ENCODE data around the gene SLAMF1.
A peak's percentile ranks its signal among the peaks of the same experiment; 100 is the strongest.
"Not testable (repeated sequence)": the region's sequence is repeated elsewhere in the genome, so short reads cannot be mapped to it uniquely, and the experiment has no call there.

SLAMF1 gene

DNA sequence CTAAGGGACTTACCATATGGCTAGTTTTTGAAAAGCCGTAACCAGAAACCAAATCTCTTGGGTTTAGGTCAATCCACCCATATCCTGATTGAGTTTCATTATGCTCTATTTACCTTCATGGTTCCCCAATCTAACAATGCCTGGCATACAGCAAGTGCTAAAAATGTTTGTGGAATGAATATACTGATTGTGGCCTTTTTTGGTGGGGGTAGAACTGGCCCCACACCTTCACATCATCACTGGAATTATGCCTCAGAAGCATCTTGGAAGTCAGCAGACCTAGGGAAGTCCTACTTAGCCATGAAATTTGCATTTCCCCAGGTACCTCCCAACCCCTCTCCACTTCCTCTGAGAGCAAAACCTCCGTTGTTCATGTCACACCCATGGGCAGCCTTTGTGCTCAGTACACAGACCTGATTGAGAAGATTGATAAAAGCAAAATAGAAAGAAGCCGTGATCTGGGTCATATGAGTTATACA, 17.8 kb upstream of the SLAMF1 start:
- DNase-seq, result no peak

DNA sequence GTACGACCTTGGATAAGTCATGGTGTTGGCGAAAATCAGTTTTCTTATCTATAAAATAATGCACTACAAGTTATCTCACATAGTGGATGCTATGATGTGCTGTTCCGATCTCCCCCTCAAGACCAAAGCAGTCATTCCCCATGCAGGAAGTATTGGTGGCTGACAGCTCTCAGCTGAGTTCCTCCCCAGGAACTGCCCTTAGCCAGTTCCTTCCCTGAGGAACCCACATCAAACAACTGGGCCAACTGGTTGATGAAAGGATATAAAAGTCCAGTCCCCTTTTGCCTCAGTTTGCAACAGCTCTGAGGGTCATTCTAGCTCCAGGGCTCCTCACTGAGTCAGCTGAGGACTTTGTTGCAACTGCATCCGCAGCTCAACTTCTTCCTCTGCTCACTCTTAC, 16.1 kb upstream of the SLAMF1 start:
- DNase-seq, result no peak

DNA sequence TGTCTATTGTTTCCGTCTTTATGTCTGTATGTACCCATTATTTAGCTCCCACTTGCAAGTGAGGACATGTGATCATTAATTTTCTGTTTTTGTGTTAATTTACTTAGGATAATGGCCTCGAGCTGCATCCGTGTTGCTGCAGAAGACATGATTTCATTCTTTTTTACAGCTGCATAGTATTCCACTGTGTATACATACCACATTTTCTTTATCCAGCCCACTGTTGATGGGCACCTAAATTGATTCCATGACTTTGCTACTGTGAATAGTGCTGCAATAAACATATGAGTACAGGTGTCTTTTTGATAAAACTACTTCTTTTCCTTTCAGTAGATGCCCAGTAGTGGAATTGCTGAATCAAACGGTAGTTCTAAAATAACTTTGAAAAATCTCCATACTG, 12.7 kb upstream of the SLAMF1 start:
- DNase-seq, result no peak

DNA sequence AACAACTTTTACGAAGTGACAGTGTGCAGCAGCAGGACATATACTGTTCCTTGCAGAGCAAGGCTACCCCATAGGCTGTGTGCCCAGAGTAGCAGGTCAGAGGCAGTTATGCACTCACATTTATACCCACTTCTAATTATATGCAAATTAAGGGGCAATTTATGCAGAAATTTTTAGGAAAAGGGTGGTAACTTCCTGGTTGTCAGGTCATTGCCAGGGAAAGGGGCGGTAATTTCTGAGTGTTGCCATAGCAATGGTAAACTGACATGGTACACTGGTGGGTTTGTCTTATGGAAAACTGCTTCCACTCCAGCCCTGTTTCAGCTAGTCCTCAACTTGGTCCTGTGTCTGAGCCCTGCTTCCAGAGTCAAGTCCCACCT, 12.0 kb upstream of the SLAMF1 start:
- no peak for DNase-seq

DNA sequence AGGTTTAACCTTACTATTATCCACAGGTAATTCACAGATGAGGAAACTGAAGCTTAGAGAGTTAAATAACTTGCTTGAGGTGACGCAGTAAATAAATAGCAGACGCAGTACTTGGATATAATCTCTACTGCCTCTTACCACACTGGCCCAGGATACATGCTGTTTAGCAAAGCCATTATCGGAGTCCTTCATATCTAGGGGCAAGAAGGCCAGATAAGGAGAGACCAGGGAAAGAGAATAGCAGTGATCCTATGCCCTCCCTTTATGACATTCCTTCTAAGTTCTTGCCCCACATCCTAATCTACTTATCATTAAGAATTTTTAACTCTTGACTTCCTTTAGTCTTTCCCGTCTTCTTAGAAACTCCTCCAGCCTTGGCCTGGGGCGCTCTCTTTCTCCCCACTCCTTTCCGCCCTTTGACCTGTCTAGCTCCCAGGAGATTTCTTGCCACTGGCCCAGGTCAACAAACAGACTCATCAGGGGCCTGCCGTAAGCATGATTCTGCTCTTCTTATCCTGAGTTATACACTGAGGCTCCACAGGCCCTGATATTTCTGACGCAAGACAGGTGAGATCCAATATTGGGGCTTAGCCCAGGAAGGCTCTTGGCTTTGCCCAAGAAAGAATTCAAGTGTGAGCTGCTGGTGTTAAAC, 11.4 kb upstream of the SLAMF1 start:
- DNase-seq, result no peak

DNA sequence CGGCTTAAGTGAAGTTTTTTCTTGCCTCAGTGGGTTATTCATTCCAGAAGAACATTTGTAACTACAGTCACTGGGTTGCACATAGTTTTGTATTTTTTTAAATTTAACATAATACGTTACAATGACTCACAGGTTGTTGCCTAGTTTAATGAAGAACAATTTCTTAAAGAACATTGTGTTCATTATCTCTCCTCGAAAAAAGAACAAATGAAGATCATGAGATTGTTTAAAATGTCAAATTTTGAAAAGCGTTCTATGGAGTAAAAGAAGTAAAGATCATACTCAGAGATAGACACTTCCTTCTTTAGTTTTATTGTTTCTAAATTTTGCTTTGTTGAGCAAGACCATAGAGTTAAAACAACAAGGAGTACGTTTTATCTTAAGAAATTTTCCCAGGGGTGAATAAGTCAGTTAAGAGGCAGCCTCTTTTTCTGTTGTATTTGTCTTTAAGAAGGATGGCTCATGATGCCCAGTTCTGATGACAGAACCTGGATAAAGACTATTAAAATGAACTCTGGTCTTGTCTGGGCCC, 10.5 kb upstream of the SLAMF1 start:
- no peak for DNase-seq

DNA sequence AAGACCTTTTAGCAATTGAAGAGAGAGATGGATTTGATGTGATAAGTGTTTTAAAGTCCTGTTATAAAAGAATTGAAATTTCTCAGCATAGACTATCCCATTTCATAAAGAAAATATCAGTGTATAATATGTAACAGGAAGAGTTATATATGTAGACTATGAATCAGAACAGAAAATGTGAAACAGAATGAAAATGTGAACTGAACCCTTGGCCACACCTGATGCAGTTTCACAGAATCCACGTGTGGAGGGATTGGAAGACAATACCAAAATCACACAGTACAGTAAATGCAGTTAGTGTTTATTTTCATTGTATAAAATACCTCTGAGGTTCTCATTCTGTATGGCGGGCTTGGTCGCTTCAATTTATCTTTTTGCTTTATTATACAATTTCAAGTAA, 9.9 kb upstream of the SLAMF1 start:
- DNase-seq, result no peak

DNA sequence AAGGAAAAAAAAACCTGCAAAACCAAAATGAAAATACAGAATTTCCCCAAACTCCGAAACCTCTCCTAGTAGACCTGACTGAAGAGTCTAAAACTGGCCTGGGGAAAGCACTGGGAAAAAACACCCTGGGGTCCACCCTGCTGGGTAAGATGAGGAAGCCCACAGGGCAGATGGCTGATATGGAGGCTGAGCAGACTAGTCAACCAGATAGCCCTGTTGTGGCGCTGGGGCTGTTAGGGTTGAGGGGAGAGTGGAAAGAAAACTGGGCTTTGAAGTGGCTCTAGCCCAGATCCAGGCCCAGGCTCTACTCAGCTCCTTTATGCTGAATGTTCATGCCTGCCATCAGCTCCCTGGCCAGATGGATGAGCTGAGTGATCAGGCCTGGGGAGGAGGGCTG, 6.8 kb upstream of the SLAMF1 start:
- DNase-seq, result no peak

DNA sequence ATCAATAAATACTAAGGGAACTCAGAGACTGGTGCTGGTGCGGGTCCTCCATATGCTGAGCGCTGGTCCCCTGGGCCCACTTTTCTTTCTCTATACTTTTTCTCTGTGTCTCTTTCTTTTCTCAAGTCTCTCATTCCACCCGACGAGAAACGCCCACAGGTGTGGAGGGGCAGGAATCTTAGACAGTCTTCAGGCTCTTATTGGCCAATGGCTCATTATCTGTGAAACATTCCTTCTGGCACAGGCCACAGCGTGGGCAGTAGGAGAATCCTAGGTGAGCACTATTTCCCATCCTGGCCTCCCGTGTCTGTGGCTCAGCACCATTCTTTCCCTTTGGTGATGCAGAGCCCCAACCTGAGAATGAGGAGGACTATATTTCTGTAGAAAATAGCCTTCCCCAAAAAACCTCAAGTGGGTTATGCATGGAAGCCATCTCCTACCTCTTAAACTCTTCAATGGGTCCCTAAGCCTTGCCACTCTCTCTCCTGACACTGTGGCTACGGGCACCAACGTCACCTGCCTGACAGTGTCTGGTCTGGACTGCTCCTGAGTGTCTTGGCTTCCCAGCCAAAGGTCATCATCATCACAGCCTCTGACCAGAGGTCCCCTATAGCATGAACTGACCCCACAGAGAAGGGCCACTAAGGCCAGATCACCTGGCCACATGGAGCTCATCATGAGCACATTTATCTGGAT, 6.2 kb upstream of the SLAMF1 start:
- DNase-seq, result no peak

DNA sequence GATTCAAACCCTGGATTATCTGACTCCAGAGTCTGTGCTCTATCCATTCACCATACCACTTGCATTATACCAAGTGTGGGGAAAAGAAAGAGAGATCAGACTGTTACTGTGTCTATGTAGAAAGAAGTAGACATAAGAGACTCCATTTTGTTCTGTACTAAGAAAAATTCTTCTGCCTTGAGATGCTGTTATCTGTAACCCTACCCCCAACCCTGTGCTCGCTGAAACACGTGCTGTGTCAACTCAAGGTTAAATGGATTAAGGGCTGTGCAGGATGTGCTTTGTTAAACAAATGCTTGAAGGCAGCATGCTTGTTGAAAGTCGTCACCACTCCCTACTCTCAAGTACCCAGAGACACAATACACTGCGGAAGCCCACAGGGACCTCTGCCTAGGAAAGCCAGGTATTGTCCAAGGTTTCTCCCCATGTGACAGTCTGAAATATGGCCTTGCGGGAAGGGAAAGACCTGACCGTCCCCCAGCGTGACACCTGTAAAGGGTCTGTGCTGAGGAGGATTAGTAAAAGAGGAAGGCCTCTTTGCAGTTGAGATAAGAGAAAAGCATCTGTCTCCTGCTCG, 5.3 kb upstream of the SLAMF1 start:
- DNase-seq, result not testable (repeated sequence)

DNA sequence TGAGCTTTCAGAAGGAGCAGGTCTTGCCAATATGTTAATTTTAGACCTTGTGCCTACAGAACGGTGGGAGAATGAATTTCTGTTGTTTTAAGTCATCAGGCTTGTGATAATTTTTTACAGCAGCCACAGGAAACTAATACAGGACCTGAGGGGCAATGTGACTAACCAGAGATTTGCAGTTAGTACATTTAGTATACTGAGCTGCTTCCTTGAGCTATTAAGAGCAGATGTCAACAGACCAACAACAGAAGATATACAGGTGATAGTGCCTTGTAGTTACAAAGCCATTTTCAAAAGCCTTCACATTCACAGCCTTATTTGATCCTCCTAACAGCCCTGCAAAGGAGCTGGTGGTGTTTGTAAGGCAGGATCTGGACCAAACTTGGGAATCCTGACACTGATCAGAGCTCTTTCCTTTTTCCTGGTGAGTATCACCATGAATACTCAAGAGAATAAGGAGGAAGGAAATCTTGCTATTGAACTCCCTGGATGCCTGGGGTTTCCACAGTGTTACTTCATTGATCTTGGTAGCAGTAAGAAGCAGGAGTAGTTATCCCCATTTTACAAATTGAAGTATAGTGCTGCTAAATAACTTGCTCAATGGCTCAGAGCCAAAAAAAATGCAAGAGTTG, 4.7 kb upstream of the SLAMF1 start:
- no peak for DNase-seq

DNA sequence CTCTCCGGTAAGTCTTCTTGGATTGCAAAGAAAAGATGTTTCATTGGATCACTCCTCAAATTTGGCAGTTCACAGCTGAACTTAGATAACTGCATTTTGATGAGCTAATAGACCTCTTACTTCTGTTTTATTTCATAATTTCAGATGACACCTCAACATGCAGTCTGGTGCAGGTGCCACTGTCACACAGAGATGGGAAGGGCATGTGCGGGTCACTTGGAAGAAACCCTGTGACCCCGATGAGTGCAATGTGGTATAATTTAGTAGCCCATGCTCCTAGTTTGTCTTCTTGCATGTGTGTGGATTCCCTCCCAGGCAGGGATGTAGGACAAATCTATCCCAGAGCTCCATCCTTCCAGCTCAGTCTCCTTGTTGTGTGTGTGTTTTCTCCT, 481 bp upstream of the SLAMF1 start:
- DNase-seq, result no peak

DNA sequence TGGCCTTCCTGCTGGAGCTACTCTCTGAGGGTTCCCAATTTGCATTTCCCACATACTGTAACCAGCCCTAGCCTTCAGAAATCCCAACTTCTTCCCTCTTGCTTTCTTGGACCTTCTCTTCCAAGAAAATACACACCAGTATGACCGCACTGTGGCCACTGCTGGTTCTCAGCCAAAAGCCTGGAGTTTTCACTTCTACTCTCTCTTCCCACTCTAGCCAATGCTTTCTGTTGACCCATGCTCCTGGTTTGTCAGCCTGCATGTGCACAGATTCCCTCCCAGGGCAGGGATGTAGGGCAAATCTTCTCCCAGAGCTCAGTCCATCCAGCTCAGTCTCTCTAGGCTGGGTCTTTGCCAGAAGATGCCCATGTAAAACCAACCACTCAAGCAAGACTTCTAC, 664 bp downstream of the SLAMF1 start:
- no peak for DNase-seq

DNA sequence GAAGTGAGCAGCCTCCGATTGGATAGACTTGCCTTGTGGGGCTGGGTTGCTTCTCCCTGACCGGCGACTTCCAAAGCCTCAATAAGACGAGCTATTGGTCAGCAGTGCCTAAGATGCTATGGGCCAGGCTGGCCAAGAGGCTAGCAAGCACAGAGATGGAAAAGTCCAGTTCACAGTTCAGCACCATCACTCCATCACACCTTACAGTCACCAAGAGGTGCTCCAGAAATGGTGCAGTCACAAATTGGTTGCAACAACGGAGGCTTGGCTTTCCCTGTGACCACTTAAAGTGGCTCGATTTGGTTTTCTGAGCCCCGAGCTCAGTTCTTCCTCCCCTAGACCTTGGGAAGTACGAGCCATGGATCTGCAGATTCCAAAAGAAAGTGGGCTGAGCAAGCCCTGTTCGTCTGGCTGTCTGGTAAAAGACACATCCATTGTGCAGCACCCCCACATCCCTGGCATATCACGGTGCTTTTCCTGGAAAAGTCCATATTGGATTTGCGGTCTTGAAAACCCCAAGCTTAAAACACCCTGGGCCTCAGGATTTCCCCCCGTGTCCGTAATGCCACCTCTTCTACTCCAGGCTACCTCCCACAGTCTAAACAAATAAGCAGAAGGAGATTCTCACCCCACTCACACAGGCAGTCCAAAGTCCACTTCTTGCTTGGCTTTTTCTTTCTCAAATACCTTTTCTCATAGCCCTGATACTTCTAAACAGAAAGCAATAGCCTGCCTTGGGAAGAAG, 1.3 kb downstream of the SLAMF1 start:
- no peak for DNase-seq

DNA sequence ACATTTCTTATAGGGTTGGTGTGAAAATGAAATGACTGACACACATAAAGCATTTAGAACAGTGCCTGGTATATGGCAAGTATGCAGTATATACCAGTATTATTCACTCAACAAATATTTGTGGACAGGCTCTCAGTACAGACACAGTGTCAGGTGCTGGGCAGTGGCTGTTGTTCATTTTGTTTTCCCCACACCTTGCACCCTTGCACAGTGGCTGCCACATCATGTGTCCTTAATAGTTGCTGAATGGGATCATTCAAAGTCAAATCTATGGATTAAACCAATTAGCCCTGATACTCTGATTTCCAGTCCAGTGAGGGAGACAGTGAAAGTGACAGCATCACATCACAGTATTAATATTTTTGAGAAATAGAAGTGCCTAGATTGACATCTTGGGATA, 2.4 kb downstream of the SLAMF1 start:
- DNase-seq, result no peak

DNA sequence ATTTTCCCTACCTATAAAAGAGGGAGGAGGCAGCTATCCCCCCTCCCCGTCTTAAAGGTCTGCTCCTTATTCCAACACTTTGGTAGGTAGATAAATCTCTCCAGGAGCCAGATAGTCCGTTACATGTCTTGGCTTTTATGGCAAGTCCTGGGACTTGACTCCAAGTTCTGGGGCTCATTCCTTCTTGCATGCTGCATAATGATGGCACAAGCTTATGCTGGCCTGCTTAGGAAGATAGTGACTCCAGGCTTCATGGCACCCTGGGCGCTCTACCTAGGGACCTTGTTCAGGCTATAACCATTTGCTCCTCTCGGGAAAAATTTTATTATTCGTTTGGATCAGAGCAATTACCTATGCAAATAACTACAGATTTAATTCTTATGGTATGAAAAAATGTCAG, 3.7 kb downstream of the SLAMF1 start:
- no peak for DNase-seq

DNA sequence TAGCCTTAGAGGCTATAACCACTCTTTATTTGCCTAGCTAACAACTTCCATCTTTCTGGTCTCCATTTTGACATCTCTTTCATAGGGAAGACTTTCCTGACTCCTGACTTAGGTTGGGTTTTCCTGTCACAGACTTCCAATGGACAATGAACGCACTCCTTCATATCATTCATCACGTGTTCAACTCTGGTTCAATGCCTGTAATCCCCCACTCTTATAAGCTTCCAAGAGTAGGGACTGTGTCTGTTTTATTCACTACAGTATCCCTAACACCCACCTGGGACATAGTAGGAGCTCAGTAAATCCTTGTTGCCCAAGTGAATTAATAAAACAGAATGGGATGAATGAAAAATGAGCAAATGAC, 4.6 kb downstream of the SLAMF1 start:
- DNase-seq, result no peak

DNA sequence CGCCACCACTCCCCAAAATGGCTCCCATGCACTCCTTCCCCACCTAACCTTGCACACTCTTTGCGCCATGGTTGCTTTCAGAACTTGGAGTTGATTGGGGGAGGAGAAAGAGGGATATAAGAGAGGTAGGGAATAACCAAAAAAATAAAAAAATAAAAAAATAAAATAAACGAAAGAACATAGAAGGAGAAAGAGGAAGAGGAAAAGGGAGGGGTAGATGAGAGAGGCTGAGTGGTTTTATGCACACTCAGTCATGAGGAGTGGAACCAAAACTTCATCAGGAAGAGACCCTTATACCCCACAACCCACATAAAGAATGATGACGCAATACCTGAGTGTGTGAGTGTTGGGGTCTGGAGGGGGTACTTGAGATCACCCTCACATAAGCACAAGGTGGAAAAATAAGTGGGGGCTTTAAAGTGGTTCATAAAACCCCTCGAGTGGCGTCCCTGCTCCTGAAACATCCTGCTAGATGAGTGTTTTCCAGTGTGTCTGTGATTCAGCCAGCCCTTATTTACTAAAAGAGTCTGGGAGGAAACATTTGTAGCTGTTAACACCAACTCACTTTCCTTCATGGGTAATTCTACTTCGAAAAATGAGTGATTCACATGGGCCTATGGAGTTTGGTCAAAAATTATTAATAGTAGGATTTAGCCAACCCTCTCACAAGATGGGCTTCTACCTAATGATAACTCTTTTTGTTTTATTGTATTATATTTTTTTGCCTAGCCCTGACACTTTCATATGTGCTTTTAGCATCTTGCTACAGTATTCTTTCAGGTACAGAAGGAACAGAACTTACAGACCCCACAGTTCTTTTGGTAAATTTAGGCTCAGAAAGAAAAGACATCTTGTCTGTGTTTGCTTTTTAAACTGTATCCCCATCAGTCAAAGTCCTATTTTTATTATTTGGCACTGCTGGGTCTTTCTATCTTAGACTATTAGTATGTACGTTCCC, 5.2 kb downstream of the SLAMF1 start:
- peak; percentile 35 for DNase-seq

DNA sequence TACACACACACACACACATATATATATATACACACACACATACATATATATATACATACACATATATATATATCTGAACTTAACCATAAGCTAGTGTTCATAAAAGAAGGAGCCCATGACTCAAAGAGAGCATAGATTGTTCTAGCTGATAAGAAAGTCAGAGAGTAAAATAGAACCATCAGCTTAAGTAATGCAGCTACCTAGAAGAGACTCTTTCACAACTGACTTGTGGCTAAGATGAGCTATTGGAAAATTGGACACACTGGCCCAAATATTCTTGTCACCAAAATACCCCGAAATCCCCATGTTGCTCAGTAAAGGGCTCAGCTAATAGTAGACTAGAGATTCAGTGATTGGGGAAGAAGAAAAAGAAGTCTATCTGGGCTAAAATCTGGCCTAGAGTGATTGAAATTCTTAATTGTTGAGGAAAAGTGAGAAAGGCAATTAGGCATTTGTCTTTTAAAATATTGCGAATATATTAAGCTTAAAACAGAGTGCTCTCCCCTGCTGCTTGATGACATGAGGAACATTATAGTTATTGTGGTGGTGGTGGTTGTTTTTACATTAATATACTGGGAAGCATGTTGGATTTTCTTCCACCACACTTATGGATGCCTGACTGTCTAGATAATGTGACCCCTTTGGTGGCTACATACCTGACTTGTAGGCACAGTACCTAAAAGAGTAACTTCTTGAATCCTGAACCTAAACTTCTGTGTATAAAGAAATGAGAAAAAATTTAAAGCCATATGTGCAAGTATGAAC, 6.3 kb downstream of the SLAMF1 start:
- DNase-seq, result no peak

DNA sequence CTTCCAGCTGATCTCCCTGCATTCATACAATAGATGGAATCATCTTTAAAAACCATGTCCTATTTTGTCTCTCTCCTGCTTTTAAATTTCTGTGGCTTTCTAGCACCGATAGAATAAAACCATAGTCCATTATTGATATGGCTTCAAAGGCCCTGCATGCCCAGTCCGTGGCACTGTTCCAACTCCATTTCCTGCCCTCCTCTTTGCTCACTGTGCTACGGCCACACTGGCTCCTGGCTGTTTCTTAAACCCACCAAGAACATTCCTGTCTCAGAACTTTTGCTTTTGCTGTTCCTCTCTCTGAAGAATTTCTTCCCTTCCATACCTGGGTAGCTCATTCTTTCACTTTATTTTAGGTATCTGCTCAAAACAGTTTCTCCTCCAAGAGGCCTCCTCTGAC, 7.2 kb downstream of the SLAMF1 start:
- DNase-seq, result no peak

DNA sequence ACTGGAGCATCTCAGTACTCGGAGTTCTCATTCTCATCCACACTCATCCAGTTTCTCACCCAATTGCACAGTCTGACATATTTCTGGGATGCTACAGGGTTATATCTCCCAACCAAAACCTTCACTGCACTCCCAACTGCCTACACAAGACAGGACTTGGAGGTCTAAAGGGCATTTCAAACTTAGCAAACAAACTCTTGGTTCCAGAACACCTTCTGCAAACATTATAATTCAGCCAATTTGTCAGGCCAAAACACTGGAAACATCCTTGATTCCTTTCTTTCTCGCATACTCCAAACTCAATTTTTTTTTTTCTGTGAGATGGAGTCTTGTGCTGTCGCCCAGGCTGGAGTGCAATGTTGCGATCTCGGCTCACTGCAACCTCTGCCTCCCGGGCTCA, 7.9 kb downstream of the SLAMF1 start:
- no peak for DNase-seq

All from activated CD4-positive, alpha-beta T cell treated with anti-CD3 and anti-CD28 coated beads, Interleukin-2, amount 50 U/mL, for 1 hour (primary cell).